AG04449 (cell line): ENCODE data around the gene LHFPL6.

Source experiments
- CTCF ChIA-PET: fragments of 350-600 bp; formaldehyde crosslinking; extraction: SDS; loops from one replicate; lab custom pipeline; 2021; ENCODE audit warnings: antibody characterized with exemption; lab: Yijun Ruan, JAX
- POLR2A ChIA-PET: fragments of 400-600, 350-600 bp; formaldehyde crosslinking; extraction: SDS; loops from one replicate; lab custom pipeline; 2020; ENCODE audit warnings: antibody characterized with exemption, inconsistent platforms; lab: Yijun Ruan, JAX
- DNase-seq: peaks from one replicate; pipeline ENCODE4 v3.0.0-alpha.2; 2010; ENCODE audit warnings: low read depth, low spot score
- H3K4me3 ChIP-seq: 2 replicates; pipeline ENCODE4 v1.5.1; 2011; ENCODE audit warnings: low read depth, mild to moderate bottlenecking, control low read depth, low read length
- CTCF ChIP-seq: IDR thresholded peaks from one replicate; pipeline ENCODE4 v1.5.1; 2011; ENCODE audit warnings: mild to moderate bottlenecking, moderate library complexity, low read length, control low read depth, inconsistent platforms; ENCODE audit not compliant: insufficient read depth; ENCODE audit errors: missing control alignments

The LHFPL6 gene

DNA sequence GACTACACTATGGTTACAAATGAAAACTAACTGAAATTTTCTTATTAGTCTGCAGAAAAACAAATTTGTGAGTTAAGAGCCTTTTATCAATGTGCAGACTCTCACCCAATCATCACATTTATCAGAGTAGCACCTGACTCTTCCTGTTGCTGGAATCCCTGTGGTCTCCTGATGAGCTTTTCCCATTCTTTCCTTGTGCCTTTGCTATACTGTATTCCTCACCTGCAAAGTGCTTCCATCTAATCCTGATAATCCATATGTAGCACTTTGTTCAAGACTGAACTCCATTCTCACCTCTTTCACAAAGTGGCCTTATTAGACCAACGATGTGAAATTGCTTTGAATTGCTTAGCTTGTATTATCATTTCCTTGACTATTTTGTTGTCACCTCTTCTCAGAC lies 225.3 kb downstream of the LHFPL6 start:
- DNase-seq, result no peak
- no peak for TF ChIP-seq CTCF
- H3K4me3 ChIP-seq, result no peak overlapping the region
- CTCF ChIA-PET, result no interaction called here
- POLR2A ChIA-PET, result no interaction called here

- no peak for TF ChIP-seq CTCF
- ChIA-PET POLR2A (no interaction called here), CTCF (no interaction called here)
- no peak overlapping the region for H3K4me3 ChIP-seq
- no peak for DNase-seq
Measured at GRCh38 chr13:39376076-39376475, 226.9 kb downstream of the LHFPL6 start.

DNA sequence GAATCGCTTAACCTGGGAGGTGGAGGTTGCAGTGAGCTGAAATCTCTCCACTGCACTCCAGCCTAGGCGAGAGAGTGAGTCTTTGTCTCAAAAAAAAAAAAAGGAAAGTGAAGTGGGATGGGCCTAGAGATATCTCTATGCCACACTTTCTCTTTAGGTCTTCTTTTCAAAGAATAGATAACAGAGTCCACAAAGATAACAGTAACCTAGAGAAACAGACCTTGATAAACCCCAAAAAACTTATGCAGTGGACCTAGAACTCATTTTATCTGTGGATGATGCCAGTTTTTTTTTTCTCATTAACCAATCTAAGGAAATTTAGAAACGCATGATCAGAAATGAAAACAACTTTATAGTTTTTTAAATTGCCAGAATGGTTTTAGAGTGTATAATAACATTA lies 227.4 kb downstream of the LHFPL6 start:
- ChIA-PET POLR2A (no interaction called here), CTCF (no interaction called here)
- DNase-seq, result no peak
- TF ChIP-seq CTCF, result no peak
- no peak overlapping the region for H3K4me3 ChIP-seq

DNA sequence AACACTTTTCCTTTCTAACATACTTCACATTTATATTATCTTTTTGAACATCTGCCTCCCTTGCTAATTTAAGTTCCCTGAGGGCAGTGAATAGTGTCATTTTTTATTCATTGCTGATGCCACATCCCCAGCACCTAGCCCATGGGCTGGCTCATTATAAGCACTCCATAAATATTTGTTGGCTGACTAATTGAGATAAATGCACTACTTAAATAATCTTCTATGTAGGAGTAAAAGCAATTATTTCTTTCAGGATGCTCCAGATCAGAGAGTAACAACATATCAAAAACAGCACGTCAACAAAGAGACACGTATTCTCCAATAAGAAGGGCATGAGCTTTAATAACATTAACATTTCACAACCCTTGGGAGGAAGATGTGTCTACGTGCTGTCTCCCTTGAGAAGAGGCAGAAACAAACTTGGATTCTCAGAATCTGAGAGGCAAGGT lies 228.2 kb downstream of the LHFPL6 start:
- DNase-seq, result no peak
- CTCF ChIA-PET, result interaction anchor here (1.0 to 1.7 kb wide), 2 partner anchors 11 to 237 kb away, joined by 3 to 5 read pairs; no protein-coding TSS in a partner anchor
- POLR2A ChIA-PET, result no interaction called here
- no peak overlapping the region for H3K4me3 ChIP-seq
- TF ChIP-seq CTCF, result no peak

DNA sequence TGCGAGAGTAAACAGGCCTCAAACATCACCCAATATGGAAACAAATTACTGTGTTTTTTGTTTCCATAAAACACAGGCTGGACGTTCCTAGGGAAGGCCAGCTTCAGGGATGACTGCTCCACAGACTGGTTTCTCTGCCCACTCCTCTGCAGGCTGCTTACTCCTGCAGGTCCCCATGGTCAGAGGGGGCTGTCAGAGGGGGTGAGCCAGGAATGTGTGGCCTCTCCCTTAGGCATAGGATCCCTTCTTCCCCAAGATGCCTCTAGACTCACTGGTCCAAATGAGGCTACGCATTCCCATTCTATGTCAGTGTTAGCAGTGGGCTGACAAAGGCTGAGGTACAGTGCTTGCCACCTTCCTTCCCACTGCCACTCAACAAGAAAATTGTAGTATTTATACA lies 229.8 kb downstream of the LHFPL6 start:
- no peak for DNase-seq
- CTCF ChIA-PET, result no interaction called here
- no peak for TF ChIP-seq CTCF
- no peak overlapping the region for H3K4me3 ChIP-seq
- POLR2A ChIA-PET, result no interaction called here

DNA sequence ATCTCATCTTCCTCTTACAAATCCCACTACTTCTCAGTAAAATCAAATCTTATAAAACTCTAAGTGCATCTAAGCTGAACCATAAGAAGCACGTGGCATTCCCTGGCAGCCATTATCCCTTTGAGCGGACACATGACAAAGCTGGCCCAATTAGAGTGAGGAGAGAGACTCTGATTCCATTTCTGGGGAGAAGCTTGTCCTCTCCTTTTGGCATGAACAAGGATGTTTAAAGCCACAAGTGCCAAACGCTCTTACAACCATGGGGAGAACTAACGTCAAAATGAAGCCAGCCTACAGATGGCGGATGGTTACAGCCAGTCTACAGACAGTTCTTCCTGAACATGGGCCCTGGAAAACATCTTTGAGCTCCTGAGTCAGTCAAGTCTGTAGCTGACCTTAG lies 231.3 kb downstream of the LHFPL6 start:
- no peak for TF ChIP-seq CTCF
- DNase-seq, result no peak
- CTCF ChIA-PET, result no interaction called here
- no peak overlapping the region for H3K4me3 ChIP-seq
- POLR2A ChIA-PET, result no interaction called here
